Posterior cingulate gyrus (tissue), 11 donors: ENCODE results near the gene PIKFYVE.

Source experiments
- DNase-seq, 10 donors: peaks; one replicate each; pipeline versions ENCODE4 v3.0.0 to v3.0.0-alpha.2; 2020 to 2021; ENCODE audit warnings: mixed read lengths in 3 of 10
- intact Hi-C: fragments of 100-400 bp; cut with DNase I; formaldehyde crosslinking; loops from one replicate; pipeline ENCODE4 v1.15.1; 2023

PIKFYVE gene

DNA sequence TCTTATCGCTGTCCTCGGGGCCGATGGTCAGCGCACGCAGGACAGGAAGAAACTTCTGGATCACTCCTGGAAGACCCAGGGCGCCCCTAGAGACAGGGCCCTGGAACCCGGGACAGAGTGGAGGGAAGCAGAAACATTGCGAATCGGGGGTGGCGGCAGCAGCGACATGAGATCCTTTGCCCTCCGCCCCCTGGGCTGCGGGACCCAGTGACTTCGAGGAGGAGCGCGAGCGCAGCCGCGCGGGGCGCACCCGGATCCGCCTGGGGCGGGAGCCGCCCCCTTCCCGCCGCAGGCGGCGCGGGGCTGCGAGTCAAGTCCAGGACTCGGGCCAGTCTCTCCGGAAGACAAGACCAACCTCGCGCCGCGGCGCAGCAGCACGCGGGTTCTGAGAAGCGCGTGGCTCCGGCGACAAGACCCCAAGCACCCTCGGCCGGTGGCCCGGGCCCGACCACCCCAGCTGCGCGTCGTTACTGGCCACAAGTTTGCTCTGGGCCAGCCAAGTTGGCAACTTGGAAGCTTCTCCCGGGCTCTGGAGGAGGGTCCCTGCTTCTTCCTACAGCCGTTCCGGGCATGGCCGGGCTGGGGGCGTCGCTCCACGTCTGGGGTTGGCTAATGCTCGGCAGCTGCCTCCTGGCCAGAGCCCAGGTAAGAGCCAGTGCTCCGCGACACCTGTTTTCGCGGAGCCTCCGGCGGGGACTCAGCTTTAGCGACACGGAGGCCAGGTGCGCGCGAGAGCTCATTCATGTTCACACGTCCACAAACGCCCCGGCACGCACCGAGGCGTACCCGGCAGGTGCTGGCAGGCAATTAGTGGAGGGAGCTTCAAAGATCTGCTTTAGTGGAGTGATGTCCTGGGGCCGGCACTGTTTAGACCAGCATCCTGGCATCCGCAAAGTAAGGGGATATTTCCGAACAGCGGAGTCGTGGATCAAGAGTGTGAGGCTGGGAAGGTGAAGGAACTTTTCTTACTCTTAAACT is 140.7 kb downstream of the PIKFYVE start, which contains the start of gene PTH2R:
TSS of gene PTH2R (plus strand) at position 319 of the 978 bp plus-strand sequence. CDS start at position 571, 252 bp downstream.
- peak in 5 of 10 donors; percentile 4 to 84 (median 70) for DNase-seq
- intact Hi-C loops = no loop called here

DNA sequence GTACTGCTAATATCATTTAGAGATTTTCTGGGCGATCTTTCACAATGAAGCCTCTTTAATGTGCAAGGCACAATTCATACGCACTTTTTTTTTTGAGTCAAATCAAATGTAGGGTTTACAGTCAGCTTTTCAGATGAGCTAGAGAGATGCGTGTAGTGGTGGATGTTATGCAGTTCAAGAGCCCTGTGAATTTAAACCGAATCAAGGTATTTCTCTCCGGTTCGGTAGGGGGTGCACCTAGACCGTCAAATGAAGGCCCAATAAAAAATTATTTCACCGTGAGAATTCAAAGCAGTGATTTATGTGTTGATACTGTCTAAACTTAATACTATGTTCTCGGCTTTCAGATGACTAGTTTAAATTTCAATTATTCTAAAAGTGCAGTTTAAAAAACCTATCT is 141.6 kb downstream of the PIKFYVE start:
- intact Hi-C loops = no loop called here
- DNase-seq = peak in 3 of 10 donors; percentile 18 to 70 (median 24)
